ENCODE results near the gene VMP1. TPM values are rescaled to one million over a fixed set of nuclear protein-coding genes. Genes with fewer than 3 reads are reported as not detected.

VMP1 gene
- total and polyA plus RNA-seq, 2 experiments from 2014 or later: 134 to 216 TPM

GRCh38 chr17:59796138-59796537 lies 88.7 kb downstream of the VMP1 start:
- Histone ChIP-seq H3K79me2 (ENCODE audit: insufficient read depth) (peaks cover 20% of the 10 kb centered on the region), H3K9me2 (ENCODE audit: insufficient read depth) (no peaks in the 10 kb centered on the region), H3F3A (ENCODE audit: insufficient read depth) (peaks cover 10% of the 10 kb centered on the region), H3K4me1 (ENCODE audit: insufficient read depth) (peaks cover 16% of the 10 kb centered on the region), H2AFZ (no peak overlapping the region), H3K27ac (no peak overlapping the region), H3K4me2 (ENCODE audit: unreplicated experiment) (no peak overlapping the region), H4K20me1 (ENCODE audit: insufficient read depth) (no peaks in the 10 kb centered on the region), H3K27me3 (replicated peaks; ENCODE audit: insufficient read depth) (no peaks in the 10 kb centered on the region), H3K9me3 (ENCODE audit: low read depth) (no peaks in the 10 kb centered on the region), H3K9ac (no peak overlapping the region), H3K4me3 (no peak overlapping the region), H3K36me3 (ENCODE audit: low read depth) (no peaks in the 10 kb centered on the region)
- DNase-seq: no peak
- TF ChIP-seq EZH2 (IDR thresholded peaks at IDR 0.05; ENCODE audit: insufficient read depth, poor library complexity, severe bottlenecking) (no peak), EZH2phosphoT487 (IDR thresholded peaks at IDR 0.05; ENCODE audit: insufficient read depth, low read depth) (no peak)
- WGBS, 2 experiments (ENCODE audit: low coverage in 1 of 2, low lambda C conversion rate in 2 of 2, missing lambda C conversion rate in 2 of 2): 94% methylated on average over 4 of the region's 4 CpGs
- in situ Hi-C loops (cut with MboI): no loop called here

- DNase-seq: no peak
- Histone ChIP-seq H3K4me3 (no peak overlapping the region), H3K9me2 (ENCODE audit: insufficient read depth) (no peaks in the 10 kb centered on the region), H3F3A (ENCODE audit: insufficient read depth) (peaks cover 7% of the 10 kb centered on the region), H3K27ac (no peak overlapping the region), H3K9me3 (ENCODE audit: low read depth) (no peaks in the 10 kb centered on the region), H3K27me3 (replicated peaks; ENCODE audit: insufficient read depth) (no peaks in the 10 kb centered on the region), H3K4me1 (ENCODE audit: insufficient read depth) (peaks cover 12% of the 10 kb centered on the region), H3K9ac (no peak overlapping the region), H4K20me1 (ENCODE audit: insufficient read depth) (no peaks in the 10 kb centered on the region), H2AFZ (no peak overlapping the region), H3K79me2 (ENCODE audit: insufficient read depth) (peaks cover 15% of the 10 kb centered on the region), H3K36me3 (ENCODE audit: low read depth) (no peaks in the 10 kb centered on the region), H3K4me2 (ENCODE audit: unreplicated experiment) (peak overlapping the region; percentile 6)
- in situ Hi-C loops (cut with MboI): no loop called here
- WGBS, 2 experiments (ENCODE audit: low coverage in 1 of 2, low lambda C conversion rate in 2 of 2, missing lambda C conversion rate in 2 of 2): 97 to 100% methylated on average over 2 of the region's 2 CpGs
- TF ChIP-seq EZH2 (IDR thresholded peaks at IDR 0.05; ENCODE audit: insufficient read depth, poor library complexity, severe bottlenecking): no peak
- no peak for TF ChIP-seq EZH2phosphoT487 (IDR thresholded peaks at IDR 0.05; ENCODE audit: insufficient read depth, low read depth)
Observed at GRCh38 chr17:59796785-59797205, 89.3 kb downstream of the VMP1 start.

- TF ChIP-seq EZH2phosphoT487 (IDR thresholded peaks at IDR 0.05; ENCODE audit: insufficient read depth, low read depth) (no peak), EZH2 (IDR thresholded peaks at IDR 0.05; ENCODE audit: insufficient read depth, poor library complexity, severe bottlenecking) (no peak)
- H3K9me2 ChIP-seq (ENCODE audit: insufficient read depth): no peaks in the 10 kb centered on the region
- no peak overlapping the region for H3K27ac ChIP-seq
- no peak overlapping the region for H3K4me2 ChIP-seq (ENCODE audit: unreplicated experiment)
- H4K20me1 ChIP-seq (ENCODE audit: insufficient read depth): no peaks in the 10 kb centered on the region
- no peak overlapping the region for H2AFZ ChIP-seq
- no peak overlapping the region for H3K9ac ChIP-seq
- H3K27me3 ChIP-seq (replicated peaks; ENCODE audit: insufficient read depth): no peaks in the 10 kb centered on the region
- H3K36me3 ChIP-seq (ENCODE audit: low read depth): no peaks in the 10 kb centered on the region
- DNase-seq: no peak
- no peak overlapping the region for H3K4me3 ChIP-seq
- H3F3A ChIP-seq (ENCODE audit: insufficient read depth): peaks cover 2% of the 10 kb centered on the region; the same call in 1 of the 2 replicates
- H3K79me2 ChIP-seq (ENCODE audit: insufficient read depth): peaks cover 19% of the 10 kb centered on the region
- in situ Hi-C loops (cut with MboI): no loop called here
- H3K9me3 ChIP-seq (ENCODE audit: low read depth): no peaks in the 10 kb centered on the region
- WGBS, 2 experiments (ENCODE audit: low coverage in 1 of 2, low lambda C conversion rate in 2 of 2, missing lambda C conversion rate in 2 of 2): 98 to 100% methylated on average over 4 of the region's 4 CpGs
- peaks cover 7% of the 10 kb centered on the region for H3K4me1 ChIP-seq (ENCODE audit: insufficient read depth)
Observed at GRCh38 chr17:59798111-59798510, 90.7 kb downstream of the VMP1 start.

- Histone ChIP-seq H3K4me2 (ENCODE audit: unreplicated experiment) (no peak overlapping the region), H3K27ac (no peak overlapping the region), H3K4me3 (no peak overlapping the region), H3K9ac (no peak overlapping the region), H2AFZ (no peak overlapping the region), H3K27me3 (replicated peaks; ENCODE audit: insufficient read depth) (no peaks in the 10 kb centered on the region), H3K4me1 (ENCODE audit: insufficient read depth) (peaks cover 29% of the 10 kb centered on the region), H4K20me1 (ENCODE audit: insufficient read depth) (no peaks in the 10 kb centered on the region), H3K9me2 (ENCODE audit: insufficient read depth) (no peaks in the 10 kb centered on the region), H3K79me2 (ENCODE audit: insufficient read depth) (peaks cover 41% of the 10 kb centered on the region), H3K9me3 (ENCODE audit: low read depth) (no peaks in the 10 kb centered on the region), H3K36me3 (ENCODE audit: low read depth) (no peaks in the 10 kb centered on the region), H3F3A (ENCODE audit: insufficient read depth) (peaks cover 7% of the 10 kb centered on the region; the same call in 1 of the 2 replicates)
- in situ Hi-C loops (cut with MboI): no loop called here
- no peak for DNase-seq
- TF ChIP-seq EZH2 (IDR thresholded peaks at IDR 0.05; ENCODE audit: insufficient read depth, poor library complexity, severe bottlenecking): no peak
- 99% methylated on average over 6 of the region's 6 CpGs for WGBS, 2 experiments (ENCODE audit: low coverage in 1 of 2, low lambda C conversion rate in 2 of 2, missing lambda C conversion rate in 2 of 2)
Observed at GRCh38 chr17:59800530-59800942, 93.1 kb downstream of the VMP1 start.

- H3K4me2 ChIP-seq (ENCODE audit: unreplicated experiment): no peak overlapping the region
- no peak overlapping the region for H3K4me3 ChIP-seq
- no peaks in the 10 kb centered on the region for H4K20me1 ChIP-seq (ENCODE audit: insufficient read depth)
- no peak overlapping the region for H3K27ac ChIP-seq
- in situ Hi-C loops (cut with MboI): no loop called here
- H2AFZ ChIP-seq: no peak overlapping the region
- H3K9me2 ChIP-seq (ENCODE audit: insufficient read depth): no peaks in the 10 kb centered on the region
- DNase-seq: no peak
- H3F3A ChIP-seq (ENCODE audit: insufficient read depth): peaks cover 7% of the 10 kb centered on the region; the same call in 1 of the 2 replicates
- WGBS, 2 experiments (ENCODE audit: low coverage in 1 of 2, low lambda C conversion rate in 2 of 2, missing lambda C conversion rate in 2 of 2): 95 to 100% methylated on average over 5 of the region's 5 CpGs
- no peaks in the 10 kb centered on the region for H3K9me3 ChIP-seq (ENCODE audit: low read depth)
- H3K4me1 ChIP-seq (ENCODE audit: insufficient read depth): peaks cover 39% of the 10 kb centered on the region
- H3K9ac ChIP-seq: no peak overlapping the region
- peaks cover 51% of the 10 kb centered on the region for H3K79me2 ChIP-seq (ENCODE audit: insufficient read depth)
- no peaks in the 10 kb centered on the region for H3K27me3 ChIP-seq (replicated peaks; ENCODE audit: insufficient read depth)
- no peaks in the 10 kb centered on the region for H3K36me3 ChIP-seq (ENCODE audit: low read depth)
- no peak for TF ChIP-seq EZH2 (IDR thresholded peaks at IDR 0.05; ENCODE audit: insufficient read depth, poor library complexity, severe bottlenecking)
- no peak for TF ChIP-seq EZH2phosphoT487 (IDR thresholded peaks at IDR 0.05; ENCODE audit: insufficient read depth, low read depth)
Observed at GRCh38 chr17:59802160-59802559, 94.7 kb downstream of the VMP1 start.
